Endothelial cell of umbilical vein (primary cell): Measurements from ENCODE around the gene CTIF. TPM values are rescaled to one million over a fixed set of nuclear protein-coding genes. Genes with fewer than 3 reads are reported as not detected.

Experiments
- BruUV-seq: library from RNA; stranded (reverse); fragments of 400-500 nt; replicated peaks from 2 replicates; lab custom pipeline; 2021; lab: Mats Ljungman, UMichigan
- CTCF ChIA-PET: fragments of 300-600, 350-600 bp; sonication (Branson Sonifier 250); formaldehyde crosslinking; loops from one replicate; lab custom pipeline; 2021; ENCODE audit warnings: antibody characterized with exemption, inconsistent platforms; lab: Charles Lee
- POLR2A ChIA-PET: fragments of 300-600, 350-600 bp; sonication (Branson Sonifier 250); formaldehyde crosslinking; loops from one replicate; lab custom pipeline; 2021; ENCODE audit warnings: antibody characterized with exemption, inconsistent platforms; lab: Charles Lee
- DNase-seq: peaks from one replicate; pipeline ENCODE4 v3.0.0-alpha.2; 2011; ENCODE audit warnings: low read depth, low spot score
- FAIRE-seq: peaks from 2 replicates; lab custom pipeline; 2011; peaks lifted over from hg19 to GRCh38; lab: Jason Lieb, UNC
- H2AFZ ChIP-seq: 2 replicates; pipeline ENCODE4 v1.6.0; 2012; ENCODE audit warnings: low read depth, low read length, control low read depth, inconsistent platforms
- H3K27ac ChIP-seq: 2 replicates; pipeline ENCODE4 v1.5.1; 2011; ENCODE audit warnings: low read depth, mild to moderate bottlenecking, control low read depth, low read length, moderate library complexity; ENCODE audit not compliant: insufficient read depth
- H3K27me3 ChIP-seq, 2 experiments: 2 replicates each; pipeline versions ENCODE4 v1.6.0 to v1.6.1; 2011; ENCODE audit warnings: low read length in 2 of 2, mixed read lengths in 1 of 2; ENCODE audit not compliant: control insufficient read depth in 2 of 2, insufficient read depth in 2 of 2
- H3K36me3 ChIP-seq, 2 experiments: 2 replicates in 1 of 2; 3 replicates in 1 of 2; pipeline ENCODE4 v1.5.1; 2011; ENCODE audit warnings: low read length in 2 of 2, mild to moderate bottlenecking in 1 of 2, moderate library complexity in 1 of 2; ENCODE audit not compliant: control insufficient read depth in 2 of 2, insufficient read depth in 2 of 2; ENCODE audit errors: extremely low read depth in 1 of 2
- H3K4me1 ChIP-seq: 3 replicates; pipeline ENCODE4 v1.5.1; 2011; ENCODE audit warnings: mild to moderate bottlenecking, low read length; ENCODE audit not compliant: control insufficient read depth, insufficient read depth; ENCODE audit errors: extremely low read depth
- H3K4me2 ChIP-seq: 2 replicates; pipeline ENCODE4 v1.6.1; 2011; ENCODE audit warnings: low read length, control low read depth, mixed read lengths; ENCODE audit not compliant: insufficient read depth
- H3K4me3 ChIP-seq, 3 experiments: fragments of 200-600 bp in 1 of 3; sonication (generic), shearing (Covaris generic) in 1 of 3; replicated peaks in 1 of 3; 2 replicates each; pipeline ENCODE4 v1.5.1; 2011 to 2016; ENCODE audit warnings: control low read depth in 3 of 3, low read length in 3 of 3, mild to moderate bottlenecking in 2 of 3, inconsistent platforms in 1 of 3, low read depth in 1 of 3, moderate library complexity in 1 of 3; ENCODE audit not compliant: insufficient read depth in 1 of 3
- H3K79me2 ChIP-seq: 2 replicates; pipeline ENCODE4 v1.6.0; 2012; ENCODE audit warnings: low read length, inconsistent platforms; ENCODE audit not compliant: control insufficient read depth, insufficient read depth
- H3K9ac ChIP-seq: replicated peaks from 2 replicates; pipeline ENCODE3; 2011; ENCODE audit warnings: low read length, control low read depth; ENCODE audit not compliant: insufficient read depth; ENCODE audit errors: extremely low read depth
- H3K9me1 ChIP-seq: replicated peaks from 3 replicates; pipeline ENCODE4 v1.6.0; 2011; ENCODE audit warnings: mild to moderate bottlenecking, low read length; ENCODE audit not compliant: control insufficient read depth, insufficient read depth; ENCODE audit errors: extremely low read depth
- H3K9me3 ChIP-seq: replicated peaks from 2 replicates; pipeline ENCODE4 v1.5.1; 2012; ENCODE audit warnings: low read length, inconsistent platforms; ENCODE audit not compliant: control insufficient read depth, insufficient read depth
- H4K20me1 ChIP-seq: replicated peaks from 2 replicates; pipeline ENCODE3; 2011; ENCODE audit warnings: mild to moderate bottlenecking, low read length; ENCODE audit not compliant: control insufficient read depth, insufficient read depth; ENCODE audit errors: extremely low read depth
- EZH2 ChIP-seq: IDR thresholded peaks from 2 replicates; pipeline ENCODE4 v1.6.1; 2012; ENCODE audit warnings: borderline replicate concordance, low read depth, mild to moderate bottlenecking, moderate library complexity, low read length, inconsistent platforms; ENCODE audit not compliant: severe bottlenecking
- FOS ChIP-seq: IDR thresholded peaks from 2 replicates; pipeline ENCODE4 v1.6.1; 2011; ENCODE audit warnings: mild to moderate bottlenecking, low read length, moderate library complexity, borderline replicate concordance; ENCODE audit not compliant: insufficient read depth
- GATA2 ChIP-seq: IDR thresholded peaks from 2 replicates; pipeline ENCODE4 v1.7.0; 2011; ENCODE audit warnings: low read depth, mild to moderate bottlenecking, moderate library complexity, mixed read lengths, low read length; ENCODE audit not compliant: insufficient read length, insufficient read depth
- JUN ChIP-seq: IDR thresholded peaks from 2 replicates; pipeline ENCODE4 v1.6.1; 2011; ENCODE audit warnings: borderline replicate concordance, low read depth; ENCODE audit not compliant: insufficient read length, insufficient read depth
- MYC ChIP-seq: IDR thresholded peaks from one replicate; pipeline ENCODE4 v1.6.1; 2011; ENCODE audit warnings: mild to moderate bottlenecking, low read depth, low read length
- POLR2A ChIP-seq: IDR thresholded peaks from 2 replicates; pipeline ENCODE4 v1.6.1; 2012; ENCODE audit warnings: low read depth, mild to moderate bottlenecking, control low read depth, low read length
- POLR2AphosphoS5 ChIP-seq: IDR thresholded peaks from 2 replicates; pipeline ENCODE4 v1.6.1; 2012; ENCODE audit warnings: low read depth, mild to moderate bottlenecking, control low read depth, low read length, moderate library complexity; ENCODE audit not compliant: insufficient read depth
- dilution Hi-C: fragments of 300-500 bp; cut with MboI; formaldehyde crosslinking; loops from one replicate; pipeline ENCODE4 v1.15.0; 2019; ENCODE audit warnings: low sequenced_read_pairs; ENCODE audit not compliant: extremely low pct_ligation_motif_present
- intact Hi-C: fragments of 100-400 bp; cut with micrococcal nuclease; formaldehyde crosslinking; loops from one replicate; pipeline ENCODE4 v1.10.0; 2022
- polyA plus RNA-seq, 4 experiments: library from polyadenylated mRNA; depleted of rRNA in 3 of 4; stranded (reverse) in 3 of 4; unstranded in 1 of 4; fragments of >200 nt; gene quantifications; 2 replicates each; pipeline versions ENCODE4 v1.2.1 to v1.2.3, GENCODE V29; 2011 to 2012; ENCODE audit warnings: missing spikeins in 1 of 4
- total RNA-seq: library from RNA; stranded (reverse); gene quantifications from 2 replicates; pipeline ENCODE4 v1.2.3, GENCODE V29; 2021
- TF ChIP-seq, protein P1 (sequence below), 2 donors: IDR thresholded peaks; 1 replicate in 1 of 2; 2 replicates in 1 of 2; pipeline ENCODE4 v1.5.1; 2011; ENCODE audit warnings: low read length in 2 of 2, mild to moderate bottlenecking in 2 of 2, moderate library complexity in 2 of 2, control low read depth in 1 of 2, inconsistent platforms in 1 of 2, low read depth in 1 of 2; ENCODE audit not compliant: insufficient read depth in 1 of 2; ENCODE audit errors: extremely low read depth in 1 of 2
- TF ChIP-seq, protein P2 (sequence below): IDR thresholded peaks from 2 replicates; pipeline ENCODE4 v1.6.1; 2011; ENCODE audit not compliant: insufficient read depth, insufficient read length

Gene CTIF
- total and polyA plus RNA-seq, 2 donors (not counting 3 experiments of a cell fraction or from before 2014, with no cell fraction given): 20.9 to 57.7 TPM

DNA sequence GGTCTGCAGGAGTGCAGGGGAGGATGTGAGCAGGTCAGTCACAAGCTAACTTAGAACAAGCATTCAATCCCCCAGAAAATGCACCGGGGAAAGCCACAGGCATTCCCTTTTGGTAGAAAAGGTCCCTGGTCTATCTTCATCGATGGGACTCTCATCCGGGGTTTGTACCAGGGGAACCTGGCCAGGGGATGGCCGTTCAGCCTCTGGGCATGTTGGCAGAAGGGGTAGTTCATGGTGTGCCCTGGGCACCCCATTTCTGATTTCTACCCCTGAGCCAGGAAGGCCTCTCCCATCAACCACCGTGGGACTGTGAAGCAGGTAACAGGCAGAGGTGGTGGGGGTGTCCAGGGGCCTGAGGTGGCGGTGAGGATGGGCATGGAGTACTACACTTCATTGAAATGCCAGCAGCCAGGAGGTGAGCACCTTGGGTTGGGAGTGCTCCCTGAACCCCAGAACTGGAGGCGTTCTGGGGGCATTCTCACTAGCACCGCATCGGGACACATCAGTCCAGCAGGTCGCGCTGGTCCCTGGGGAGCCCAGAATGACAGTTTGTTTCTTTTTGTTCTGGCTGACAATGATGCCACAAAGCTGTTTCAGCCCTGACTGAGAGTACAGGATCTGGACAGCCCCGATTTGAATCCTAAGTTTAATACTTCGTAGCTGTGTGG, 239.6 kb downstream of the CTIF start:
- dilution Hi-C loops: no loop called here
- CTCF ChIA-PET: interaction anchor here (0.9 to 3.8 kb wide), 4 partner anchors 189 to 460 kb away, joined by 4 to 32 read pairs (median 10); no protein-coding TSS in a partner anchor
- H3K36me3 ChIP-seq: no peaks in the 10 kb centered on the region

More for the DNA sequence above, 239.6 kb downstream of the CTIF start:
- H3K9me3 ChIP-seq: no peaks in the 10 kb centered on the region
- H3K4me3 ChIP-seq: no peak overlapping the region
- no peak overlapping the region for H2AFZ ChIP-seq
- POLR2A ChIA-PET: no interaction called here
- no peak overlapping the region for H3K27ac ChIP-seq
- H3K9me1 ChIP-seq: no peaks in the 10 kb centered on the region
- H3K4me2 ChIP-seq: no peak overlapping the region
- intact Hi-C loops: loop anchor here (5.0 kb wide), 1 partner anchor 669 kb away; no protein-coding TSS in a partner anchor
- no peak overlapping the region for H3K9ac ChIP-seq
- FAIRE-seq: no peak
- peaks cover 22% of the 10 kb centered on the region for H3K4me1 ChIP-seq
- DNase-seq: no peak
- H3K27me3 ChIP-seq: no peaks in the 10 kb centered on the region
- no TSS peak for BruUV-seq
- H3K79me2 ChIP-seq: no peaks in the 10 kb centered on the region
- TF ChIP-seq, protein P1, sequence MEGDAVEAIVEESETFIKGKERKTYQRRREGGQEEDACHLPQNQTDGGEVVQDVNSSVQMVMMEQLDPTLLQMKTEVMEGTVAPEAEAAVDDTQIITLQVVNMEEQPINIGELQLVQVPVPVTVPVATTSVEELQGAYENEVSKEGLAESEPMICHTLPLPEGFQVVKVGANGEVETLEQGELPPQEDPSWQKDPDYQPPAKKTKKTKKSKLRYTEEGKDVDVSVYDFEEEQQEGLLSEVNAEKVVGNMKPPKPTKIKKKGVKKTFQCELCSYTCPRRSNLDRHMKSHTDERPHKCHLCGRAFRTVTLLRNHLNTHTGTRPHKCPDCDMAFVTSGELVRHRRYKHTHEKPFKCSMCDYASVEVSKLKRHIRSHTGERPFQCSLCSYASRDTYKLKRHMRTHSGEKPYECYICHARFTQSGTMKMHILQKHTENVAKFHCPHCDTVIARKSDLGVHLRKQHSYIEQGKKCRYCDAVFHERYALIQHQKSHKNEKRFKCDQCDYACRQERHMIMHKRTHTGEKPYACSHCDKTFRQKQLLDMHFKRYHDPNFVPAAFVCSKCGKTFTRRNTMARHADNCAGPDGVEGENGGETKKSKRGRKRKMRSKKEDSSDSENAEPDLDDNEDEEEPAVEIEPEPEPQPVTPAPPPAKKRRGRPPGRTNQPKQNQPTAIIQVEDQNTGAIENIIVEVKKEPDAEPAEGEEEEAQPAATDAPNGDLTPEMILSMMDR (IDR thresholded peaks at IDR 0.05; ENCODE audit: extremely low read depth in 1 of 2, insufficient read depth in 1 of 2, low read depth in 1 of 2, low read length in 2 of 2): no peak
- TF ChIP-seq FOS (no peak), MYC (no peak), GATA2 (no peak), POLR2A (no peak), JUN (no peak), POLR2AphosphoS5 (no peak), EZH2 (no peak)
- TF ChIP-seq, protein P2, sequence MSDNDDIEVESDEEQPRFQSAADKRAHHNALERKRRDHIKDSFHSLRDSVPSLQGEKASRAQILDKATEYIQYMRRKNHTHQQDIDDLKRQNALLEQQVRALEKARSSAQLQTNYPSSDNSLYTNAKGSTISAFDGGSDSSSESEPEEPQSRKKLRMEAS: no peak
- no peaks in the 10 kb centered on the region for H4K20me1 ChIP-seq
